NCI-H510A treated with DMSO at 0.1 percent for 48 hours (cell line): ENCODE results near the gene LGALS8.

ENCODE experiments used
- DNase-seq: peaks from one replicate; lab custom pipeline; 2025; lab: John Stamatoyannopoulos, UW

LGALS8 gene

DNA sequence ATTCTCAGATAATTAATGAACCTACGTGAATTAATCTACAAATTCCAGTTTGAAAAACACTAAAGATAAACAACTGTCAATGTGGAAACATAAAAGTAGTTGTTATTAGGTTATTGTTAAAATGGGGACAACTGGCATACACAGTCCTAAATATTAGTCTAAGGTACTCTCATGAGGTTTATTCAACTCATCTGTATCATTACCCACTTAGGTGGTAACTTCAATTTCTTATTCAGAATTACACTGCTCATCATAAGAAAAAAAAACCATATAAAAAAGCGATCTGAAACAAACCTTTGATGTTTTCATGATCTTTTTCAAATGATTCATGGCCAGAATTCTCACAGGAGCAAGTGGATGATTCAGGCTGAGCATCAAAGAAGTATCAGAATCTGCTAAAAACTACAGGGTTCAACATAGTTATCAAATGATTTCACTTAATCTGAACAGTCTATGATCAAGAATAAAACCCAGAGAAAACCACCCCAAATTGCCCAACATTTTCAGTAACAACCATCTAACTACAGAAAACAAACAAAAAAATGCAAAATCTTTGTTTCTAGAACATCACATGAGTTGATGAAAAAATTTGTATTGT lies 66.9 kb downstream of the LGALS8 start:
- no peak for DNase-seq

DNA sequence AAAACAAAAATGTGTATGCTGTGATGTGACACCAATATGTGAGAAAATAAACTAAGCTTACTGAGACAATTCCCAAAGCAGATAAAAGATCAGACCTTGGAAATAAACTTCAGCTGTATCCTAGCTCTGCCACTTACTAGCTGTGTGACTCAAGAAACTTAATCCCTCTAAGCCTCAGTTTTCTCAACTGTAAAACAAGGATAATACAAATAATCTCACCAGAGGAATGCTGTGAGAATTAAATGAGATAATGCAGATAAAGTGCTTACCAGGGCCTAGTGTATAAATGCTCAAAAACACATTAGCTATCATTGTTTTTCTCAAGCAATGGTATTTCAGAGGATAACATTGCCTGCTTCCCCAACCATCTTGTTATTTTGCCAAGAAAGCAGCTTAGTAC lies 78.4 kb downstream of the LGALS8 start:
- DNase-seq = no peak
